Loucy (cell line): Measurements from ENCODE around the gene ANKS4B.

Experiments
- CTCF ChIP-seq: fragments of 200-600 bp; sonication (generic); conservative IDR thresholded peaks from 2 replicates; pipeline ENCODE4 v1.5.1; 2014; ENCODE audit warnings: mild to moderate bottlenecking, antibody characterized with exemption, low read length
- EZH2phosphoT487 ChIP-seq: fragments of 200-600 bp; IDR thresholded peaks from 2 replicates; pipeline ENCODE4 v1.6.1; 2018; ENCODE audit warnings: antibody characterized with exemption, mild to moderate bottlenecking, moderate library complexity, borderline replicate concordance

DNA sequence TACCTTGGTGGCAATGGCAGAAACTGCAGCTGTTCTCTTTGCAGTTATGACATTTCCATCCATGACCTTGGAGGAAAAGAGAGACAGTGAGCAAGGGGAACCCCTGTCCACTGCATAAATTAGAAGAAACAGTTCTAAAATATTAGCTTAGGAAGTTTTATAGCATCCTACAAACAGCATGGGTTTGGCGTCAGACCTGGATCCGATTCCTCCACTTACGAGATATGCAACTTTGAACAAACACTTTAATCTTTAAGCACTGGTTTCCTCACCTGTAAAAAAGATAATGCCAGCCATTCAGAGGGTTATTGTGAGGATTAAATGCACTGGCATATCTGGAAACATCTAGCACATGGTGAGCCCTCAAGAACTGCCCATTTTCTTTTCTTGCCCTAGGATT, 42.0 kb downstream of the ANKS4B start:
- no peak for TF ChIP-seq CTCF
- no peak for TF ChIP-seq EZH2phosphoT487
